ENCODE results near the gene NPAS1. TPM values are rescaled to one million over a fixed set of nuclear protein-coding genes. Genes with fewer than 3 reads are reported as not detected.
A peak's percentile ranks its signal among the peaks of the same experiment; 100 is the strongest.

The NPAS1 gene
- total and polyA plus RNA-seq, 2 of the 13 experiments (the other 11 are each of a cell fraction or from before 2014, with no cell fraction given): 0.35 to 2.9 TPM

GRCh38 chr19:47094557-47095475, 75.2 kb downstream of the NPAS1 start (continued):
- TF ChIP-seq, protein P1, sequence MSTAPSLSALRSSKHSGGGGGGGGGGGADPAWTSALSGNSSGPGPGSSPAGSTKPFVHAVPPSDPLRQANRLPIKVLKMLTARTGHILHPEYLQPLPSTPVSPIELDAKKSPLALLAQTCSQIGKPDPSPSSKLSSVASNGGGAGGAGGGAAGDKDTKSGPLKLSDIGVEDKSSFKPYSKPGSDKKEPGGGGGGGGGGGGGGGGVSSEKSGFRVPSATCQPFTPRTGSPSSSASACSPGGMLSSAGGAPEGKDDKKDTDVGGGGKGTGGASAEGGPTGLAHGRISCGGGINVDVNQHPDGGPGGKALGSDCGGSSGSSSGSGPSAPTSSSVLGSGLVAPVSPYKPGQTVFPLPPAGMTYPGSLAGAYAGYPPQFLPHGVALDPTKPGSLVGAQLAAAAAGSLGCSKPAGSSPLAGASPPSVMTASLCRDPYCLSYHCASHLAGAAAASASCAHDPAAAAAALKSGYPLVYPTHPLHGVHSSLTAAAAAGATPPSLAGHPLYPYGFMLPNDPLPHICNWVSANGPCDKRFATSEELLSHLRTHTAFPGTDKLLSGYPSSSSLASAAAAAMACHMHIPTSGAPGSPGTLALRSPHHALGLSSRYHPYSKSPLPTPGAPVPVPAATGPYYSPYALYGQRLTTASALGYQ (CRISPR knock-in tag; IDR thresholded peaks at IDR 0.05): no peak
- TF ChIP-seq ZNF784 (CRISPR knock-in tag; IDR thresholded peaks at IDR 0.05; ENCODE audit: borderline replicate concordance): no peak
- TF ChIP-seq PHF21A (CRISPR knock-in tag; IDR thresholded peaks at IDR 0.05): no peak
- no peak for TF ChIP-seq SYNCRIP (IDR thresholded peaks at IDR 0.05; ENCODE audit: insufficient read depth, low read depth, low read length)
- no peak for TF ChIP-seq ARNTL (CRISPR knock-in tag; IDR thresholded peaks at IDR 0.05)
- peak; percentile 56; the same call in 1 of the 2 replicates for TF ChIP-seq NCOR1 (IDR thresholded peaks at IDR 0.05; ENCODE audit: borderline replicate concordance, low read length)
- TF ChIP-seq ZNF12 (CRISPR knock-in tag; IDR thresholded peaks at IDR 0.05): 0 out of 2 replicates have a peak, but pooled peaks have one; percentile 25
- TF ChIP-seq ZNF746 (CRISPR knock-in tag; IDR thresholded peaks at IDR 0.05): peak; percentile 87; the same call in 1 of the 2 replicates
- TF ChIP-seq AHDC1 (CRISPR knock-in tag; IDR thresholded peaks at IDR 0.05; ENCODE audit: borderline replicate concordance): no peak
- TF ChIP-seq ZNF781 (CRISPR knock-in tag; IDR thresholded peaks at IDR 0.05; ENCODE audit: borderline replicate concordance, not compliant biosample characterization): peak; percentile 46
- TF ChIP-seq, protein P2, sequence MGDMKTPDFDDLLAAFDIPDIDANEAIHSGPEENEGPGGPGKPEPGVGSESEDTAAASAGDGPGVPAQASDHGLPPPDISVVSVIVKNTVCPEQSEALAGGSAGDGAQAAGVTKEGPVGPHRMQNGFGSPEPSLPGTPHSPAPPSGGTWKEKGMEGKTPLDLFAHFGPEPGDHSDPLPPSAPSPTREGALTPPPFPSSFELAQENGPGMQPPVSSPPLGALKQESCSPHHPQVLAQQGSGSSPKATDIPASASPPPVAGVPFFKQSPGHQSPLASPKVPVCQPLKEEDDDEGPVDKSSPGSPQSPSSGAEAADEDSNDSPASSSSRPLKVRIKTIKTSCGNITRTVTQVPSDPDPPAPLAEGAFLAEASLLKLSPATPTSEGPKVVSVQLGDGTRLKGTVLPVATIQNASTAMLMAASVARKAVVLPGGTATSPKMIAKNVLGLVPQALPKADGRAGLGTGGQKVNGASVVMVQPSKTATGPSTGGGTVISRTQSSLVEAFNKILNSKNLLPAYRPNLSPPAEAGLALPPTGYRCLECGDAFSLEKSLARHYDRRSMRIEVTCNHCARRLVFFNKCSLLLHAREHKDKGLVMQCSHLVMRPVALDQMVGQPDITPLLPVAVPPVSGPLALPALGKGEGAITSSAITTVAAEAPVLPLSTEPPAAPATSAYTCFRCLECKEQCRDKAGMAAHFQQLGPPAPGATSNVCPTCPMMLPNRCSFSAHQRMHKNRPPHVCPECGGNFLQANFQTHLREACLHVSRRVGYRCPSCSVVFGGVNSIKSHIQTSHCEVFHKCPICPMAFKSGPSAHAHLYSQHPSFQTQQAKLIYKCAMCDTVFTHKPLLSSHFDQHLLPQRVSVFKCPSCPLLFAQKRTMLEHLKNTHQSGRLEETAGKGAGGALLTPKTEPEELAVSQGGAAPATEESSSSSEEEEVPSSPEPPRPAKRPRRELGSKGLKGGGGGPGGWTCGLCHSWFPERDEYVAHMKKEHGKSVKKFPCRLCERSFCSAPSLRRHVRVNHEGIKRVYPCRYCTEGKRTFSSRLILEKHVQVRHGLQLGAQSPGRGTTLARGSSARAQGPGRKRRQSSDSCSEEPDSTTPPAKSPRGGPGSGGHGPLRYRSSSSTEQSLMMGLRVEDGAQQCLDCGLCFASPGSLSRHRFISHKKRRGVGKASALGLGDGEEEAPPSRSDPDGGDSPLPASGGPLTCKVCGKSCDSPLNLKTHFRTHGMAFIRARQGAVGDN (CRISPR knock-in tag; IDR thresholded peaks at IDR 0.05): peak; percentile 64
- TF ChIP-seq, protein P3, sequence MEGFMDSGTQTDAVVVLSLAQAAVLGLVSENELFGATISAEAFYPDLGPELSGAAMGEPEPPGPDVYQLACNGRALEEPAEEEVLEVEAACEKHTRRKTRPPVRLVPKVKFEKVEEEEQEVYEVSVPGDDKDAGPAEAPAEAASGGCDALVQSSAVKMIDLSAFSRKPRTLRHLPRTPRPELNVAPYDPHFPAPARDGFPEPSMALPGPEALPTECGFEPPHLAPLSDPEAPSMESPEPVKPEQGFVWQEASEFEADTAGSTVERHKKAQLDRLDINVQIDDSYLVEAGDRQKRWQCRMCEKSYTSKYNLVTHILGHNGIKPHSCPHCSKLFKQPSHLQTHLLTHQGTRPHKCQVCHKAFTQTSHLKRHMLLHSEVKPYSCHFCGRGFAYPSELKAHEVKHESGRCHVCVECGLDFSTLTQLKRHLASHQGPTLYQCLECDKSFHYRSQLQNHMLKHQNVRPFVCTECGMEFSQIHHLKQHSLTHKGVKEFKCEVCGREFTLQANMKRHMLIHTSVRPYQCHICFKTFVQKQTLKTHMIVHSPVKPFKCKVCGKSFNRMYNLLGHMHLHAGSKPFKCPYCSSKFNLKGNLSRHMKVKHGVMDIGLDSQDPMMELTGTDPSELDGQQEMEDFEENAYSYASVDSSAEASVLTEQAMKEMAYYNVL (CRISPR knock-in tag; IDR thresholded peaks at IDR 0.05; ENCODE audit: borderline replicate concordance): no peak
